ENCODE data around the gene BLOC1S3. TPM values are rescaled to one million over a fixed set of nuclear protein-coding genes. Genes with fewer than 3 reads are reported as not detected.

The BLOC1S3 gene
- total RNA-seq, 2 experiments from 2014 or later: 21.9 to 22.8 TPM

DNA sequence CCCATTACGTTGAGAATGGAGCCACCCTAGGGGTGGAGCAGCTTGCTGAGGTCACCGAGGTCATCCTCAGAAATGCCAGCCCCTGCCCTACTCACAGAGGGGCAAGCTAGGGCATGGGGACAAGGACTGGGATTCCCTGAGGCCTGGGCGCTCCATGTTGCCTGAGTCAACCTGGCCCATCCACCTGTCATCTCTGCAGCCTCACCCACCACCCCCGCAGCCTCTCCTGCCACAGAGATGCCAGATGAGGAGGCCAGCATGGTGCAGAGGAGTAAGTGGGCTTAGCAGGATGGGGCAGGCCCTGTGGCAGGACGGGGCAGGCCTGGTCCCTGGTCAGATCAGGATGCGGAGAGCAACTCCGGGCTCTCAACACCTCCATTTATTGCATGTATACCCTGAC lies 27.3 kb upstream of the BLOC1S3 start:
- Mint-ChIP-seq H3K4me3 (peak overlapping the region; percentile 45), H3K27me3 (peaks cover 29% of the 10 kb centered on the region), H3K9me3 (no peaks in the 10 kb centered on the region), H3K4me1 (peaks cover 19% of the 10 kb centered on the region), H3K36me3 (peaks cover 5% of the 10 kb centered on the region), H3K27ac (no peak overlapping the region)
- no peak for ATAC-seq (ENCODE audit: low read depth)
- DNase-seq: no peak
- POLR2A ChIA-PET: interaction anchor here (1.0 to 3.1 kb wide), 2 partner anchors 13 to 92 kb away, joined by 3 to 11 read pairs; no protein-coding TSS in a partner anchor

- POLR2A ChIA-PET: interaction anchor here (1.3 to 3.3 kb wide), 5 partner anchors 9 to 34 kb away, joined by 3 to 22 read pairs (median 7); partner anchors contain the start of genes BLOC1S3, NKPD1 and TRAPPC6A
- H3K27ac Mint-ChIP-seq: no peak overlapping the region
- H3K36me3 Mint-ChIP-seq: peaks cover 5% of the 10 kb centered on the region
- H3K9me3 Mint-ChIP-seq: no peaks in the 10 kb centered on the region
- peaks cover 29% of the 10 kb centered on the region for H3K27me3 Mint-ChIP-seq
- ATAC-seq (ENCODE audit: low read depth) (no peak), DNase-seq (no peak)
- H3K4me3 Mint-ChIP-seq: peak overlapping the region; percentile 45
- peaks cover 19% of the 10 kb centered on the region for H3K4me1 Mint-ChIP-seq
Measured at GRCh38 chr19:45151821-45152503, 26.6 kb upstream of the BLOC1S3 start.

GRCh38 chr19:45152504-45153338 lies 25.9 kb upstream of the BLOC1S3 start:
- Mint-ChIP-seq H3K27me3 (peaks cover 34% of the 10 kb centered on the region), H3K4me1 (peaks cover 19% of the 10 kb centered on the region)

GRCh38 chr19:45153339-45154063 lies 25.1 kb upstream of the BLOC1S3 start:
- Mint-ChIP-seq H3K36me3 (peaks cover 5% of the 10 kb centered on the region), H3K9me3 (no peaks in the 10 kb centered on the region), H3K27ac (no peak overlapping the region), H3K4me1 (peaks cover 19% of the 10 kb centered on the region), H3K4me3 (peak overlapping the region; percentile 64), H3K27me3 (peaks cover 41% of the 10 kb centered on the region)
- DNase-seq (peak; percentile 65), ATAC-seq (ENCODE audit: low read depth) (peak; percentile 18)
- POLR2A ChIA-PET: interaction anchor here (0.6 to 3.3 kb wide), 10 partner anchors 8 to 160 kb away, joined by 3 to 22 read pairs (median 4); partner anchors contain the start of genes BLOC1S3, NKPD1, PPP1R37 and TRAPPC6A

More at GRCh38 chr19:45152504-45153338, 25.9 kb upstream of the BLOC1S3 start:
- Mint-ChIP-seq H3K4me3 (peak overlapping the region; percentile 64), H3K27ac (peak overlapping the region; percentile 63), H3K9me3 (no peaks in the 10 kb centered on the region), H3K36me3 (peaks cover 5% of the 10 kb centered on the region)
- DNase-seq: peak; percentile 70
- POLR2A ChIA-PET: interaction anchor here (0.6 to 3.3 kb wide), 9 partner anchors 8 to 159 kb away, joined by 3 to 22 read pairs (median 4); partner anchors contain the start of genes BLOC1S3, NKPD1, PPP1R37 and TRAPPC6A
- peak; percentile 75 for ATAC-seq (ENCODE audit: low read depth)

DNA sequence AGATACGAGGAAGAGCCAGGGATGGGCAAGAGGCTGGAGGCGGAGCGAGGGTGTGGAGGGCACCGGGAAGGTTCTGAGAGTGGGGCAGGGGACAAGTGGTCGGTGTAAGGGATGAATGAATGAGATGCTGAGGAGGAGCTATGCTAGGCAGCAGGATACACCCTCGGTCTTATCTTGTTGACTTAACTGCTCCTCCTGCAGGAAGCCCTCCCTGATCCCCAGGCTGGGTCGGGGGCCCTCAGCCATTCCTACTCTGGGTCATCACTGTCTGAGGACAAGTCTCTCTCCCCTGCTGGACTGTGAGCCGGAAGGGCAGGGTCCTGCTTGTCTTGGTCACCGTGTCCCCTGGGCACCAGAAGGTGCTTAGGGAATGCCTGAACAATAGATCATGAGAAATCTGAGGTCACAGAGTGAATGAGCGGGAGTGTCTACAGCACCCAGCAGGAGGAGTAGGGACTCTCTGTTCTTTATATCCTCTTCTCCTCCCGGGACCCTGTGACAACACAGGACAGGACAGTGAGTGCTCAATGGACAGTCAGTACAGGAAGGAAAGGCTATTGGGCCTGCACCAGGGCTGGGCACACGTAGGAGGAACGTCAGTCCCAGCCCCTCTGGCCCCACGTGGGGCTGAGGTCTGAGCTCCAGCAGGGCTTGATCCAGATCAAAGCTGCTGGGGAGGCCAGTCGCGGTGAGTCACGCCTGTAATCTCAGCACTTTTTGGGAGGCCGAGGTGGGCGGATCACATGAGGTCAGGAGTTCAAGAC lies 24.3 kb upstream of the BLOC1S3 start:
- H3K9me3 Mint-ChIP-seq: no peaks in the 10 kb centered on the region
- DNase-seq (no peak), ATAC-seq (ENCODE audit: low read depth) (no peak)
- H3K27me3 Mint-ChIP-seq: peaks cover 41% of the 10 kb centered on the region
- peak overlapping the region; percentile 62 for H3K4me3 Mint-ChIP-seq
- peaks cover 16% of the 10 kb centered on the region for H3K4me1 Mint-ChIP-seq
- no peak overlapping the region for H3K27ac Mint-ChIP-seq
- POLR2A ChIA-PET: interaction anchor here (0.6 to 3.3 kb wide), 4 partner anchors 10 to 196 kb away, joined by 3 to 22 read pairs (median 7); partner anchors contain the start of genes BLOC1S3 and TRAPPC6A
- H3K36me3 Mint-ChIP-seq: peaks cover 5% of the 10 kb centered on the region

GRCh38 chr19:45156011-45156630 lies 22.5 kb upstream of the BLOC1S3 start:
- POLR2A ChIA-PET: no interaction called here
- Mint-ChIP-seq H3K36me3 (peaks cover 5% of the 10 kb centered on the region), H3K4me3 (no peak overlapping the region), H3K27me3 (peaks cover 41% of the 10 kb centered on the region), H3K27ac (no peak overlapping the region), H3K9me3 (no peaks in the 10 kb centered on the region), H3K4me1 (peaks cover 12% of the 10 kb centered on the region)
- ATAC-seq (ENCODE audit: low read depth) (no peak), DNase-seq (peak; percentile 28)

- Mint-ChIP-seq H3K9me3 (no peaks in the 10 kb centered on the region), H3K4me3 (no peak overlapping the region), H3K27me3 (peaks cover 37% of the 10 kb centered on the region), H3K36me3 (peaks cover under 1% of the 10 kb centered on the region), H3K27ac (no peak overlapping the region), H3K4me1 (peaks cover 12% of the 10 kb centered on the region)
- POLR2A ChIA-PET: no interaction called here
- no peak for ATAC-seq (ENCODE audit: low read depth)
- no peak for DNase-seq
Measured at GRCh38 chr19:45156751-45157150, 21.8 kb upstream of the BLOC1S3 start.

DNA sequence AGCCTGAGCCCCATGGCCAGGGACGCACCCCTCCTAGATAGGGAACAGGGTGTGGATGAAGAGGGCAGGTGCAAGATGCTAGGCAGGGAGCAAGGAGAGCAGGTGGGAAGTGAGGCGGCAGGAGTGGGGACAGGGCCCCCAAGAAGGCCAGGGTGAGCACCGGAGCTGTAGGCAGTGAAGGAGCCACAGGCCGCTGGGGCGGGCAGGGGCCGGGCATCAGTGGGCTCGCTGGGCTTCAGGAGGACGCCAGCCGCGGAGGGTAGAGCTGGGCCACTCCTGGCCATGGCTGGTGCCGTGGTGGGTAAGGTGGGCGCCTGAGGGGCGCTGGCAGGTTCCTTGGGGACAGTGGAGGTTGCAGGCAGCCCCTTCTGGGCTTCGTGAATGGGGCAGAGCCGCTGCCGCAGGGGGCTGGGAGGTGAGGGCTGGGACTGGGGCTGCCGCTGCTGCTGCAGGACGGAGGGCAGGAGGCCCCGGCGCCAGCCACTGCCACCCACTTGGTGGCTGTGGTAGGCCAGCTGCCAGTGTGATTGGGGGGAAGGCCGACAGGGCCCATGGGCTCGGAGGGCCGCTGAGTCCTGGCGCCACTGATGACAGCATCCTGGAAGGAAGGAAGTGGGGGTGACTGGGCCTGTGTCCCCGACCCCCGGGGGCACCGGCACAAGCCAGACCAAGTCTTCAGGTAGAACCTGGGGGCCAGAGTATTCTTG lies 19.9 kb upstream of the BLOC1S3 start:
- Mint-ChIP-seq H3K4me1 (peaks cover 7% of the 10 kb centered on the region), H3K9me3 (no peaks in the 10 kb centered on the region), H3K27ac (no peak overlapping the region), H3K36me3 (no peaks in the 10 kb centered on the region), H3K27me3 (peaks cover 30% of the 10 kb centered on the region), H3K4me3 (no peak overlapping the region)
- DNase-seq (peak; percentile 36), ATAC-seq (ENCODE audit: low read depth) (no peak)
- POLR2A ChIA-PET: interaction anchor here (1.6 kb wide), 1 partner anchor 19 kb away, joined by 5 read pairs; the partner anchor contains the start of genes BLOC1S3 and TRAPPC6A

GRCh38 chr19:45159210-45159970 lies 19.2 kb upstream of the BLOC1S3 start:
- H3K27ac Mint-ChIP-seq: no peak overlapping the region
- ATAC-seq (ENCODE audit: low read depth) (no peak), DNase-seq (peak; percentile 27)
- POLR2A ChIA-PET: interaction anchor here (0.8 to 1.6 kb wide), 3 partner anchors 10 to 20 kb away, joined by 3 to 5 read pairs (median 3); partner anchors contain the start of genes BLOC1S3 and TRAPPC6A
- no peaks in the 10 kb centered on the region for H3K9me3 Mint-ChIP-seq
- no peak overlapping the region for H3K4me3 Mint-ChIP-seq
- peaks cover 22% of the 10 kb centered on the region for H3K27me3 Mint-ChIP-seq
- peaks cover 8% of the 10 kb centered on the region for H3K4me1 Mint-ChIP-seq
- no peaks in the 10 kb centered on the region for H3K36me3 Mint-ChIP-seq

DNA sequence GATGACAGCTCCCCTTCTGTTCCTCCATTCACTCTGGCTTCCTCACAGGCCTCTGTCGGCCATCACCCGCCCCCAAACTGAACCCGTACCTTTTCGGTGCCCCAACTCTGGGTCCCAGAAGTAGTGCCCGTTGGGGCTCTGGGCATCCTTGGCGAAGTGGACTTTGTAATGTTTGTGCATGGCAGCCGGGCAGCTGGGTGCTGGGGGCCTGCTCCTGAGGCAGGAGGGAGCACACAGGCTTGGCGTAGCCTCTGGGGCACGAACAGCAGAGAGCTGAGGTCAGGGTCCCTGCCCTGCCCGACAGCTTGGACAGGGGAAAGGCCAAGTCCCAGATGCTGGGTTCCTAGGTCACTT lies 18.6 kb upstream of the BLOC1S3 start:
- Mint-ChIP-seq H3K4me1 (peaks cover 8% of the 10 kb centered on the region), H3K27me3 (peaks cover 20% of the 10 kb centered on the region), H3K4me3 (no peak overlapping the region), H3K9me3 (no peaks in the 10 kb centered on the region), H3K27ac (no peak overlapping the region), H3K36me3 (no peaks in the 10 kb centered on the region)
- DNase-seq: no peak
- no peak for ATAC-seq (ENCODE audit: low read depth)
- POLR2A ChIA-PET: interaction anchor here (0.8 to 1.6 kb wide), 3 partner anchors 10 to 19 kb away, joined by 3 to 5 read pairs (median 3); partner anchors contain the start of genes BLOC1S3 and TRAPPC6A

Measured in activated naive CD8-positive, alpha-beta T cell treated with anti-CD3 and anti-CD28 coated beads, Interleukin-2, amount 10 ng/mL, durations not matched to agents 7 days and 5 days (primary cell).